K562 (cell line): ENCODE data around the gene AURKB. TPM values are rescaled to one million over a fixed set of nuclear protein-coding genes. Genes with fewer than 3 reads are reported as not detected.
A peak's percentile ranks its signal among the peaks of the same experiment; 100 is the strongest.

Experiments used
- CBX3 ChIP-seq, 2 experiments: IDR thresholded peaks; 1 replicate in 1 of 2; 2 replicates in 1 of 2; pipeline ENCODE4 v1.6.1; 2012; ENCODE audit warnings: inconsistent platforms in 2 of 2, low read length in 2 of 2, borderline replicate concordance in 1 of 2, control low read depth in 1 of 2
- CHAMP1 ChIP-seq: fragments of 450-650 bp; IDR thresholded peaks from 2 replicates; pipeline ENCODE4 v1.6.1; 2016; ENCODE audit warnings: mild to moderate bottlenecking
- CREM ChIP-seq: IDR thresholded peaks from 2 replicates; pipeline ENCODE4 v1.6.1; 2014; ENCODE audit warnings: antibody characterized with exemption, low read depth
- CTBP1 ChIP-seq: fragments of 450-650 bp; IDR thresholded peaks from 2 replicates; pipeline ENCODE4 v1.6.1; 2016; ENCODE audit warnings: borderline replicate concordance
- DMBX1 ChIP-seq: fragments of 250-450 bp; sonication (Bioruptor Pico); IDR thresholded peaks from 2 replicates; pipeline ENCODE4 v1.8.0; 2022; ENCODE audit warnings: inconsistent platforms, mild to moderate bottlenecking, moderate library complexity, borderline replicate concordance
- ELF4 ChIP-seq: fragments of 450-650 bp; formaldehyde crosslinking; IDR thresholded peaks from 2 replicates; pipeline ENCODE4 v1.4.0; 2022; ENCODE audit warnings: missing genetic modification characterization
- ERF ChIP-seq: fragments of 450-650 bp; formaldehyde crosslinking; IDR thresholded peaks from 2 replicates; pipeline ENCODE4 v1.4.0; 2020; ENCODE audit warnings: mild to moderate bottlenecking, mixed read lengths
- EWSR1 ChIP-seq: fragments of 450-650 bp; IDR thresholded peaks from 2 replicates; pipeline ENCODE4 v1.6.1; 2018; ENCODE audit warnings: borderline replicate concordance, mild to moderate bottlenecking, low read depth, moderate library complexity; ENCODE audit not compliant: partially characterized antibody
- FOSL1 ChIP-seq: fragments of 200-800 bp; sonication (Bioruptor generic); conservative IDR thresholded peaks from 2 replicates; pipeline ENCODE4 v1.6.1; 2016; ENCODE audit warnings: missing genetic modification characterization, missing compliant biosample characterization
- MXI1 ChIP-seq: IDR thresholded peaks from 2 replicates; pipeline ENCODE4 v1.6.1; 2011; ENCODE audit warnings: low read depth, mild to moderate bottlenecking, improper control_type of control experiment, low read length
- NCOA4 ChIP-seq: fragments of 450-650 bp; IDR thresholded peaks from 2 replicates; pipeline ENCODE4 v1.6.1; 2018; ENCODE audit warnings: mild to moderate bottlenecking; ENCODE audit not compliant: partially characterized antibody
- NFATC3 ChIP-seq: fragments of 450-650 bp; IDR thresholded peaks from 2 replicates; pipeline ENCODE4 v1.6.1; 2017; ENCODE audit warnings: mild to moderate bottlenecking
- POLR3A ChIP-seq: IDR thresholded peaks from 2 replicates; pipeline ENCODE4 v1.6.1; 2011; ENCODE audit warnings: borderline replicate concordance, mild to moderate bottlenecking, moderate library complexity; ENCODE audit not compliant: insufficient read length, insufficient read depth; ENCODE audit errors: extremely low read depth
- SMARCE1 ChIP-seq: fragments of 450-650 bp; IDR thresholded peaks from 2 replicates; pipeline ENCODE4 v1.7.1; 2016; ENCODE audit warnings: mild to moderate bottlenecking
- XRCC5 ChIP-seq: fragments of 200-400 bp; formaldehyde crosslinking; IDR thresholded peaks from 2 replicates; pipeline ENCODE4 v1.6.1; 2017; ENCODE audit warnings: low read depth, mild to moderate bottlenecking, low read length
- ZBTB17 ChIP-seq: fragments of 450-650 bp; formaldehyde crosslinking; IDR thresholded peaks from 2 replicates; pipeline ENCODE4 v1.4.0; 2020; ENCODE audit warnings: mild to moderate bottlenecking
- ZHX1 ChIP-seq: fragments of 150-350 bp; conservative IDR thresholded peaks from 2 replicates; pipeline ENCODE4 v1.6.1; 2014; ENCODE audit warnings: low read length
- ZMIZ1 ChIP-seq, 2 experiments: fragments of 150-350 bp in 1 of 2; IDR thresholded peaks; 2 replicates each; pipeline ENCODE4 v1.6.1; 2012 to 2016; ENCODE audit warnings: low read depth in 2 of 2, low read length in 2 of 2, mild to moderate bottlenecking in 1 of 2, moderate library complexity in 1 of 2
- ZNF165 ChIP-seq: fragments of 250-450 bp; sonication (Bioruptor Pico); IDR thresholded peaks from 2 replicates; pipeline ENCODE4 v1.4.0; 2020; ENCODE audit warnings: borderline replicate concordance
- ZNF79 ChIP-seq: fragments of 250-450 bp; sonication (Bioruptor Pico); IDR thresholded peaks from 2 replicates; pipeline ENCODE4 v1.4.0; 2020; ENCODE audit warnings: low read depth, mild to moderate bottlenecking, moderate library complexity
- polyA plus RNA-seq, 8 experiments: library from polyadenylated mRNA; depleted of rRNA in 4 of 8; stranded (reverse) in 5 of 8; unstranded in 3 of 8; fragments of >200 nt; fragmentation: Nextera tagmentation in 2 of 8; fragmentation: Illumina TruSeq in 1 of 8; extraction: Ambion mirVana in 2 of 8; extraction: Trizol in 1 of 8; gene quantifications; 2 replicates each; pipeline versions ENCODE4 v1.2.1 to v1.2.3, GENCODE V29; 2011 to 2014; ENCODE audit warnings: inconsistent platforms in 1 of 8, missing spikeins in 1 of 8
- total RNA-seq, 7 experiments: library from RNA; depleted of rRNA in 6 of 7; stranded (reverse); fragments of >200 nt in 6 of 7; fragmentation: Illumina TruSeq in 2 of 7; extraction: Trizol in 2 of 7; gene quantifications; 2 replicates each; pipeline versions ENCODE4 v1.2.1 to v1.2.3, GENCODE V29; 2011 to 2021; ENCODE audit warnings: low replicate concordance in 1 of 7

AURKB gene
- total and polyA plus RNA-seq, 9 of the 15 experiments (the other 6 are each of a cell fraction or from before 2014, with no cell fraction given), result 27.2 to 114 (median 74.8) TPM

- no peak for TF ChIP-seq ZHX1
- TF ChIP-seq ZMIZ1 (IDR thresholded peaks at IDR 0.05; ENCODE audit: low read depth in 2 of 2, low read length in 2 of 2), result no peak
- TF ChIP-seq DMBX1 (CRISPR knock-in tag), result peak; percentile 56; the same call in 1 of the 2 replicates
- TF ChIP-seq MXI1, result no peak; the same call in 1 of the 2 replicates
- TF ChIP-seq NFATC3, result 0 out of 2 replicates have a peak, but pooled peaks have one; percentile 23
- TF ChIP-seq ZNF165 (CRISPR knock-in tag), result peak; percentile 58; the same call in 1 of the 2 replicates
- TF ChIP-seq CTBP1, result no peak
- TF ChIP-seq EWSR1, result no peak
- no peak for TF ChIP-seq CBX3 (IDR thresholded peaks at IDR 0.05; ENCODE audit: borderline replicate concordance in 1 of 2, low read length in 2 of 2)
- TF ChIP-seq CHAMP1, result no peak
- no peak for TF ChIP-seq NCOA4
- TF ChIP-seq CREM, result no peak
- TF ChIP-seq POLR3A, result no peak
- TF ChIP-seq ELF4 (CRISPR knock-in tag), result 0 out of 2 replicates have a peak, but pooled peaks have one; percentile 37
- no peak for TF ChIP-seq ZNF79 (CRISPR knock-in tag)
- no peak for TF ChIP-seq SMARCE1
- TF ChIP-seq XRCC5, result no peak
- peak; percentile 64 for TF ChIP-seq ZBTB17 (CRISPR knock-in tag)
- peak; percentile 75; the same call in 1 of the 2 replicates for TF ChIP-seq ERF (CRISPR knock-in tag)
- no peak for TF ChIP-seq FOSL1 (tag)
Observed at GRCh38 chr17:8223356-8224126, 13.2 kb upstream of the AURKB start (continued).
